GM12892 (cell line): ENCODE results near the gene PUS10. TPM values are rescaled to one million over a fixed set of nuclear protein-coding genes. Genes with fewer than 3 reads are reported as not detected.
"Not testable (repeated sequence)": the region's sequence is repeated elsewhere in the genome, so short reads cannot be mapped to it uniquely, and the experiment has no call there.

Experiments used
- DNase-seq: peaks from one replicate; pipeline ENCODE4 v3.0.0; 2011; ENCODE audit not compliant: insufficient read length
- FAIRE-seq: peaks from 2 replicates; lab custom pipeline; 2011; peaks lifted over from hg19 to GRCh38; lab: Jason Lieb, UNC
- POLR2A ChIP-seq: IDR thresholded peaks from 2 replicates; pipeline ENCODE4 v1.6.1; 2011; ENCODE audit warnings: low read depth, low read length, control low read depth
- POLR2AphosphoS5 ChIP-seq: IDR thresholded peaks from 2 replicates; pipeline ENCODE4 v1.6.1; 2011; ENCODE audit warnings: low read depth, low read length, control low read depth
- TAF1 ChIP-seq: IDR thresholded peaks from 2 replicates; pipeline ENCODE4 v1.6.1; 2011; ENCODE audit warnings: low read depth, mild to moderate bottlenecking, control low read depth, low read length, borderline replicate concordance
- polyA plus RNA-seq: library from polyadenylated mRNA; unstranded; fragments of >200 nt; gene quantifications from one replicate; pipeline ENCODE4 v1.2.1, GENCODE V29; 2012; ENCODE audit warnings: missing spikeins, inconsistent platforms; ENCODE audit not compliant: missing spikeins

PUS10 gene
- polyA plus RNA-seq: 9.2 TPM

GRCh38 chr2:61017556-61018317 lies at the start of gene PUS10, which contains the start of gene PEX13:
Gene PUS10, minus strand, starts transcription at chr2:61018255. Its CDS starts 6,365 bp downstream, at chr2:61011890.
Gene PEX13, plus strand, starts transcription at chr2:61017720. Its CDS starts 40 bp downstream, at chr2:61017760.
- FAIRE-seq: peak; percentile 84
- TF ChIP-seq POLR2AphosphoS5: no peak; the same call in none of the 2 replicates
- TF ChIP-seq POLR2A: no peak; the same call in 1 of the 2 replicates
- TF ChIP-seq TAF1: no peak
- peak; percentile 64 for DNase-seq

GRCh38 chr2:61065714-61066709 lies 48.0 kb upstream of the PUS10 start, which contains the start of gene SANBR:
Gene SANBR, plus strand, starts transcription at chr2:61065871. Its CDS starts 4,480 bp downstream, at chr2:61070351.
- TF ChIP-seq POLR2A (no peak; the same call in 1 of the 2 replicates), POLR2AphosphoS5 (no peak), TAF1 (0 out of 2 replicates have a peak, but pooled peaks have one; percentile 22)
- FAIRE-seq (peak; percentile 94), DNase-seq (peak; percentile 77)

- DNase-seq: no peak
- FAIRE-seq: no peak
- TF ChIP-seq POLR2AphosphoS5: no peak
- TF ChIP-seq POLR2A: no peak
- TF ChIP-seq TAF1: no peak
Observed at GRCh38 chr2:61059382-61059781, 41.3 kb upstream of the PUS10 start.

- DNase-seq (no peak), FAIRE-seq (no peak)
- TF ChIP-seq POLR2AphosphoS5: no peak
- no peak for TF ChIP-seq TAF1
Observed at GRCh38 chr2:61057562-61057961, 39.5 kb upstream of the PUS10 start.

GRCh38 chr2:61055557-61055956 lies 37.5 kb upstream of the PUS10 start:
- no peak for DNase-seq
- FAIRE-seq: no peak
- TF ChIP-seq POLR2A (no peak), TAF1 (no peak), POLR2AphosphoS5 (no peak)

- no peak for FAIRE-seq
- no peak for TF ChIP-seq POLR2A
- TF ChIP-seq TAF1: no peak
- TF ChIP-seq POLR2AphosphoS5: no peak
- no peak for DNase-seq
Observed at GRCh38 chr2:61045999-61046398, 27.9 kb upstream of the PUS10 start.

GRCh38 chr2:61045226-61045625 lies 27.2 kb upstream of the PUS10 start:
- DNase-seq (no peak), FAIRE-seq (no peak)
- TF ChIP-seq TAF1: no peak
- no peak for TF ChIP-seq POLR2A
- no peak for TF ChIP-seq POLR2AphosphoS5

GRCh38 chr2:61044636-61045035 lies 26.6 kb upstream of the PUS10 start:
- peak; percentile 21 for FAIRE-seq
- TF ChIP-seq POLR2A (no peak), POLR2AphosphoS5 (no peak), TAF1 (no peak)
- no peak for DNase-seq

- FAIRE-seq (no peak), DNase-seq (no peak)
- TF ChIP-seq POLR2A: no peak
- no peak for TF ChIP-seq POLR2AphosphoS5
Observed at GRCh38 chr2:61042807-61043206, 24.8 kb upstream of the PUS10 start.

- FAIRE-seq, DNase-seq: not testable (repeated sequence)
Observed at GRCh38 chr2:61036643-61037042, 18.6 kb upstream of the PUS10 start.

GRCh38 chr2:61034592-61034991 lies 16.5 kb upstream of the PUS10 start:
- DNase-seq, FAIRE-seq: not testable (repeated sequence)

- TF ChIP-seq TAF1: no peak
- no peak for TF ChIP-seq POLR2A
- no peak for TF ChIP-seq POLR2AphosphoS5
- FAIRE-seq: no peak
- DNase-seq: no peak
Observed at GRCh38 chr2:61029533-61029932, 11.5 kb upstream of the PUS10 start.
